Central memory CD4-positive, alpha-beta T cell (primary cell): ENCODE measurements around the gene CACNA1G.

Source experiments
- DNase-seq: peaks from one replicate; pipeline ENCODE4 v3.0.0; 2022

The CACNA1G gene

GRCh38 chr17:50590946-50591737 is 30.6 kb downstream of the CACNA1G start:
- DNase-seq, result no peak

GRCh38 chr17:50593321-50593720 is 32.8 kb downstream of the CACNA1G start:
- DNase-seq, result no peak

- no peak for DNase-seq
Measured at GRCh38 chr17:50594128-50594823, 33.8 kb downstream of the CACNA1G start.

- DNase-seq, result no peak
Measured at GRCh38 chr17:50594892-50595291, 34.4 kb downstream of the CACNA1G start.

GRCh38 chr17:50596191-50597037 is 35.9 kb downstream of the CACNA1G start:
- no peak for DNase-seq

- no peak for DNase-seq
Measured at GRCh38 chr17:50598487-50598886, 38.0 kb downstream of the CACNA1G start.

GRCh38 chr17:50599606-50600005 is 39.1 kb downstream of the CACNA1G start:
- no peak for DNase-seq

GRCh38 chr17:50601823-50602375 is 41.4 kb downstream of the CACNA1G start:
- no peak for DNase-seq

GRCh38 chr17:50602836-50603235 is 42.3 kb downstream of the CACNA1G start:
- no peak for DNase-seq

- DNase-seq, result no peak
Measured at GRCh38 chr17:50603340-50603739, 42.8 kb downstream of the CACNA1G start.

- DNase-seq, result no peak
Measured at GRCh38 chr17:50604513-50604912, 44.0 kb downstream of the CACNA1G start.

- DNase-seq, result no peak
Measured at GRCh38 chr17:50605429-50605828, 44.9 kb downstream of the CACNA1G start.

- no peak for DNase-seq
Measured at GRCh38 chr17:50607522-50608175, 47.1 kb downstream of the CACNA1G start.

- no peak for DNase-seq
Measured at GRCh38 chr17:50608700-50609379, 48.3 kb downstream of the CACNA1G start.

GRCh38 chr17:50609380-50610074 is 49.0 kb downstream of the CACNA1G start:
- DNase-seq, result no peak

- DNase-seq, result no peak
Measured at GRCh38 chr17:50611634-50612033, 51.1 kb downstream of the CACNA1G start.

GRCh38 chr17:50612281-50612680 is 51.8 kb downstream of the CACNA1G start:
- no peak for DNase-seq

- DNase-seq, result no peak
Measured at GRCh38 chr17:50613007-50613992, 52.8 kb downstream of the CACNA1G start.

- no peak for DNase-seq
Measured at GRCh38 chr17:50614471-50615051, 54.0 kb downstream of the CACNA1G start.

- no peak for DNase-seq
Measured at GRCh38 chr17:50615828-50616227, 55.3 kb downstream of the CACNA1G start.
